GM12878 (cell line): ENCODE results near the gene CRTC3. TPM values are rescaled to one million over a fixed set of nuclear protein-coding genes. Genes with fewer than 3 reads are reported as not detected.

ENCODE experiments used
- ATF2 ChIP-seq: IDR thresholded peaks from 2 replicates; pipeline ENCODE4 v1.6.1; 2012; ENCODE audit warnings: low read length, inconsistent platforms
- BCL11A ChIP-seq: IDR thresholded peaks from 2 replicates; pipeline ENCODE4 v1.6.1; 2011; ENCODE audit warnings: low read depth, low read length
- BHLHE40 ChIP-seq, 2 experiments: fragments of 450-650 bp in 1 of 2; IDR thresholded peaks; 2 replicates each; pipeline ENCODE4 v1.6.1; 2011 to 2017; ENCODE audit warnings: low read depth in 2 of 2, borderline replicate concordance in 1 of 2, improper control_type of control experiment in 1 of 2, low read length in 1 of 2, mild to moderate bottlenecking in 1 of 2
- CBFB ChIP-seq: IDR thresholded peaks from 2 replicates; pipeline ENCODE4 v1.6.1; 2016; ENCODE audit warnings: antibody characterized with exemption, low read depth
- CREB1 ChIP-seq: IDR thresholded peaks from 2 replicates; pipeline ENCODE4 v1.6.1; 2012; ENCODE audit warnings: low read depth, mild to moderate bottlenecking, inconsistent platforms
- CTCF ChIP-seq, 3 experiments: IDR thresholded peaks in 2 of 3; conservative IDR thresholded peaks in 1 of 3; 2 replicates each; pipeline ENCODE4 v1.5.1; 2011; ENCODE audit warnings: low read depth in 3 of 3, low read length in 3 of 3, mild to moderate bottlenecking in 3 of 3, control low read depth in 2 of 3, moderate library complexity in 2 of 3, inconsistent platforms in 1 of 3, mixed read lengths in 1 of 3; ENCODE audit not compliant: control insufficient read depth in 2 of 3, insufficient read depth in 1 of 3; ENCODE audit errors: extremely low read depth in 1 of 3
- EGR1 ChIP-seq, 2 experiments: IDR thresholded peaks; 1 replicate in 1 of 2; 2 replicates in 1 of 2; pipeline ENCODE4 v1.6.1; 2011 to 2012; ENCODE audit warnings: low read depth in 2 of 2, low read length in 2 of 2, borderline replicate concordance in 1 of 2, mild to moderate bottlenecking in 1 of 2, moderate library complexity in 1 of 2
- EP300 ChIP-seq, 2 experiments: fragments of 150-350 bp in 1 of 2; IDR thresholded peaks; 2 replicates each; pipeline ENCODE4 v1.6.1; 2011 to 2012; ENCODE audit warnings: low read depth in 2 of 2, low read length in 2 of 2, borderline replicate concordance in 1 of 2, improper control_type of control experiment in 1 of 2, inconsistent platforms in 1 of 2; ENCODE audit not compliant: control insufficient read depth in 1 of 2
- ESRRA ChIP-seq: IDR thresholded peaks from 2 replicates; pipeline ENCODE4 v1.6.1; 2012; ENCODE audit warnings: mild to moderate bottlenecking, low read length, improper control_type of control experiment
- HCFC1 ChIP-seq: fragments of 150-350 bp; IDR thresholded peaks from 2 replicates; pipeline ENCODE4 v1.6.1; 2014; ENCODE audit warnings: low read length
- HDGF ChIP-seq: fragments of 450-650 bp; IDR thresholded peaks from 2 replicates; pipeline ENCODE4 v1.6.1; 2016; ENCODE audit warnings: antibody characterized with exemption
- LARP7 ChIP-seq: fragments of 450-650 bp; IDR thresholded peaks from 2 replicates; pipeline ENCODE4 v1.6.1; 2017; ENCODE audit warnings: mild to moderate bottlenecking
- RCOR1 ChIP-seq: conservative IDR thresholded peaks from 2 replicates; pipeline ENCODE4 v1.6.1; 2012; ENCODE audit warnings: low read depth, low read length, improper control_type of control experiment
- RELA ChIP-seq: fragments of 450-650 bp; IDR thresholded peaks from 2 replicates; pipeline ENCODE4 v1.8.0; 2014; ENCODE audit warnings: borderline replicate concordance; ENCODE audit not compliant: partially characterized antibody
- SP1 ChIP-seq: IDR thresholded peaks from one replicate; pipeline ENCODE4 v1.6.1; 2011; ENCODE audit warnings: low read depth, low read length
- SREBF2 ChIP-seq: IDR thresholded peaks from 2 replicates; pipeline ENCODE4 v1.6.1; 2012; ENCODE audit warnings: mild to moderate bottlenecking, low read length
- TCF12 ChIP-seq: IDR thresholded peaks from 2 replicates; pipeline ENCODE4 v1.6.1; 2011; ENCODE audit warnings: low read depth, mild to moderate bottlenecking, low read length
- ZBTB11 ChIP-seq: fragments of 450-650 bp; formaldehyde crosslinking; IDR thresholded peaks from 2 replicates; pipeline ENCODE4 v1.5.0; 2022; ENCODE audit warnings: mild to moderate bottlenecking, missing genetic modification characterization
- polyA plus RNA-seq, 11 experiments: library from polyadenylated mRNA; depleted of rRNA in 4 of 11; unstranded in 6 of 11; stranded (reverse) in 5 of 11; fragments of >200 nt; fragmentation: Nextera tagmentation in 4 of 11; fragmentation: Illumina TruSeq in 1 of 11; extraction: Ambion mirVana in 4 of 11; extraction: Trizol in 1 of 11; gene quantifications; 1 replicate in 1 of 11; 2 replicates in 10 of 11; pipeline versions ENCODE4 v1.2.1 to v1.2.3, GENCODE V29; 2011 to 2016; ENCODE audit warnings: inconsistent platforms in 2 of 11, missing spikeins in 2 of 11, low read depth in 1 of 11
- total RNA-seq, 4 experiments: library from RNA; depleted of rRNA in 3 of 4; stranded (reverse); fragments of >200 nt in 3 of 4; fragmentation: Illumina TruSeq in 1 of 4; extraction: Trizol in 1 of 4; gene quantifications; 2 replicates each; pipeline versions ENCODE4 v1.2.1 to v1.2.3, GENCODE V29; 2013 to 2021
- TF ChIP-seq, protein P1 (sequence below): fragments of 450-650 bp; IDR thresholded peaks from 2 replicates; pipeline ENCODE4 v1.6.1; 2017; ENCODE audit warnings: mild to moderate bottlenecking
- TF ChIP-seq, protein P2 (sequence below): IDR thresholded peaks from 2 replicates; pipeline ENCODE4 v1.6.1; 2012; ENCODE audit warnings: low read depth, low read length, improper control_type of control experiment

Gene CRTC3
- total and polyA plus RNA-seq, 10 of the 15 experiments (the other 5 are each of a cell fraction or from before 2014, with no cell fraction given), result 3.5 to 36.9 (median 18.9) TPM

DNA sequence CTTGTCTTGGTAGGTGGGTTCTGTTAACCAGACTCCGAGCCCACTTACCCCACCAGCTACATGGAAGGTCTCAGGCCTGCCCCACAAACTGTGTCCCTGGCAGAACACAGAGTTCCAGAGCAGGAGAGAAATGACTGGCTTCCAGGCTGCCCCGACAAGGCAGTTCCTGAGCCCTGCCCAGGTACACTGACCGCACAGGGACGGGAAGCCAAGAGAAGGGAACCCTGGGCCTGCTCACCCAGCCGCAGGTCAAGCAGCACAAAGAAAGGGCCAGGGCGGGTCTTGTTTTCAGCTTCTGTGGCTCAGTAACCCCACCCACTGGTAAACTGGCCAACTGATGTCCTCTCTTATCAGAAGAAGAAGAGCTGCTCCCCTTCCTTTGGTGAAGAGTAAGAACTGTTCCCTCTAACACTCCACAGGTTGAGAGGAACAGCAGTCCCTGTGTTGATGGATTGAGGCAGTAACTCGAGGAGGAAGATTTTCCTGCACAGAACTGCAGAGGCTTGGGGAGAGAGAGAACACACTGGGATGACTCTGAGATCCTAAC, 68.4 kb downstream of the CRTC3 start (continued):
- TF ChIP-seq LARP7 (no peak), BHLHE40 (IDR thresholded peaks at IDR 0.05; ENCODE audit: borderline replicate concordance in 1 of 2, low read depth in 2 of 2, low read length in 1 of 2) (no peak), ZBTB11 (CRISPR knock-in tag) (no peak), RCOR1 (no peak), ATF2 (no peak), CTCF (IDR thresholded peaks at IDR 0.05 in 2 of 3, conservative IDR thresholded peaks at IDR 0.05 in 1 of 3; ENCODE audit: control insufficient read depth in 2 of 3, extremely low read depth in 1 of 3, insufficient read depth in 1 of 3, low read depth in 3 of 3, low read length in 3 of 3) (peak; percentile 32 to 57 (median 44); a peak in 5 of 6 replicates), HCFC1 (no peak), ESRRA (no peak), EP300 (IDR thresholded peaks at IDR 0.05; ENCODE audit: borderline replicate concordance in 1 of 2, control insufficient read depth in 1 of 2, low read depth in 2 of 2, low read length in 2 of 2) (no peak), SREBF2 (no peak), CBFB (peak; percentile 33; the same call in 1 of the 2 replicates), RELA (no peak), SP1 (peak; percentile 6), TCF12 (no peak), EGR1 (IDR thresholded peaks at IDR 0.05; ENCODE audit: borderline replicate concordance in 1 of 2, low read depth in 2 of 2, low read length in 2 of 2) (no peak), HDGF (0 out of 2 replicates have a peak, but pooled peaks have one; percentile 66), BCL11A (no peak), CREB1 (no peak)
- TF ChIP-seq, protein P1, sequence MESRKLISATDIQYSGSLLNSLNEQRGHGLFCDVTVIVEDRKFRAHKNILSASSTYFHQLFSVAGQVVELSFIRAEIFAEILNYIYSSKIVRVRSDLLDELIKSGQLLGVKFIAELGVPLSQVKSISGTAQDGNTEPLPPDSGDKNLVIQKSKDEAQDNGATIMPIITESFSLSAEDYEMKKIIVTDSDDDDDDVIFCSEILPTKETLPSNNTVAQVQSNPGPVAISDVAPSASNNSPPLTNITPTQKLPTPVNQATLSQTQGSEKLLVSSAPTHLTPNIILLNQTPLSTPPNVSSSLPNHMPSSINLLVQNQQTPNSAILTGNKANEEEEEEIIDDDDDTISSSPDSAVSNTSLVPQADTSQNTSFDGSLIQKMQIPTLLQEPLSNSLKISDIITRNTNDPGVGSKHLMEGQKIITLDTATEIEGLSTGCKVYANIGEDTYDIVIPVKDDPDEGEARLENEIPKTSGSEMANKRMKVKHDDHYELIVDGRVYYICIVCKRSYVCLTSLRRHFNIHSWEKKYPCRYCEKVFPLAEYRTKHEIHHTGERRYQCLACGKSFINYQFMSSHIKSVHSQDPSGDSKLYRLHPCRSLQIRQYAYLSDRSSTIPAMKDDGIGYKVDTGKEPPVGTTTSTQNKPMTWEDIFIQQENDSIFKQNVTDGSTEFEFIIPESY, result no peak
- TF ChIP-seq, protein P2, sequence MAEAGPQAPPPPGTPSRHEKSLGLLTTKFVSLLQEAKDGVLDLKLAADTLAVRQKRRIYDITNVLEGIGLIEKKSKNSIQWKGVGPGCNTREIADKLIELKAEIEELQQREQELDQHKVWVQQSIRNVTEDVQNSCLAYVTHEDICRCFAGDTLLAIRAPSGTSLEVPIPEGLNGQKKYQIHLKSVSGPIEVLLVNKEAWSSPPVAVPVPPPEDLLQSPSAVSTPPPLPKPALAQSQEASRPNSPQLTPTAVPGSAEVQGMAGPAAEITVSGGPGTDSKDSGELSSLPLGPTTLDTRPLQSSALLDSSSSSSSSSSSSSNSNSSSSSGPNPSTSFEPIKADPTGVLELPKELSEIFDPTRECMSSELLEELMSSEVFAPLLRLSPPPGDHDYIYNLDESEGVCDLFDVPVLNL, result no peak
